Sciatic nerve (tissue), 2 donors: ENCODE results near the gene ZDHHC3. TPM values are rescaled to one million over a fixed set of nuclear protein-coding genes. Genes with fewer than 3 reads are reported as not detected.

Experiments used
- ATAC-seq: fragments of 200-7000 bp; cut with Tn5 transposase; one replicate; pipeline ENCODE4 v1.9.1; 2020; ENCODE audit warnings: mild to moderate bottlenecking, moderate library complexity
- DNase-seq: peaks from one replicate; pipeline ENCODE4 v3.0.0-alpha.2; 2020; ENCODE audit warnings: low spot score
- intact Hi-C: fragments of 100-400 bp; cut with DNase I; formaldehyde crosslinking; loops from one replicate; pipeline ENCODE4 v1.14.2; 2022
- total RNA-seq: library from RNA; stranded (reverse); fragmentation: NEBNext Ultra II Directional; extraction: Animal tissue kit (Norgen Biotek cat#: 25700); gene quantifications from one replicate; pipeline ENCODE4 v1.2.1, GENCODE V29; 2021
- donor health status: DM: no; HTN: no; CAD: no.
- donor health status: DM: no; HTN: no; CAD: no.

ZDHHC3 gene
- total RNA-seq, 1 donor from 2014 or later: 85.1 TPM

DNA sequence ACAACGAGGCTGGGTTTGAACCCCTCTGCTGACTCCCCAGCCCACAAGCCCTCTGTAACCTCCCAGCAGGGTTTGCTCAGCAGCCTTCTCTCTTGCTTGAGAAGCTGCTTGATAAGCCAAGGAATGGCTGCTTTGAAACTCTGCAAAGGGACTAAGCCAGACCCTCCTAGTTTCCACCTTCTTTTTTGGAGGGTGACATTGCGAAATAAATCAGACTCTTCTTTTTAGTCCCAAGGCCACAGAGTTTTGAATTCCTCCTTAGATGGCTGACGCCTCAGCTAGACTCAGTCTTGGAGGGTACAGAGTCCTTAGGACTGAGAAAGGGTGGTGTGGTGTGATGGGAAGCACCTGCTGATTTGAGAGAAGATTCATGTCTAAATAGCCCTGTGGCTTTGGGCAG, 100.4 kb downstream of the ZDHHC3 start:
- DNase-seq (no peak), ATAC-seq (no peak)
- intact Hi-C loops: no loop called here

Other genes starting within 250 kb of the ZDHHC3 start
- 7.2 TPM for gene ZNF501, start 246.5 kb downstream of the ZDHHC3 start, total RNA-seq
- gene KIAA1143, start 214.6 kb downstream of the ZDHHC3 start, total RNA-seq: 26.7 TPM
- gene KIF15, start 214.4 kb downstream of the ZDHHC3 start, total RNA-seq: 0.53 TPM
- 21.4 TPM for gene TMEM42, start 114.3 kb downstream of the ZDHHC3 start, total RNA-seq
- not detected for gene TGM4, start 101.6 kb downstream of the ZDHHC3 start, total RNA-seq
- gene EXOSC7, start 70 bp upstream of the ZDHHC3 start, total RNA-seq: 36.9 TPM
- gene CLEC3B, start 50.1 kb upstream of the ZDHHC3 start, total RNA-seq: 105 TPM
- 1.8 TPM for gene CDCP1, start 170.2 kb upstream of the ZDHHC3 start, total RNA-seq